GM18507 (cell line): Measurements from ENCODE around the gene DNAJB6.
"Not testable (repeated sequence)": the region's sequence is repeated elsewhere in the genome, so short reads cannot be mapped to it uniquely, and the experiment has no call there.

Experiments
- DNase-seq: peaks from one replicate; pipeline ENCODE4 v3.0.0; 2011; ENCODE audit warnings: low read depth; ENCODE audit not compliant: insufficient read length; ENCODE audit errors: extremely low spot score
- FAIRE-seq: peaks from 2 replicates; lab custom pipeline; 2011; peaks lifted over from hg19 to GRCh38; lab: Jason Lieb, UNC

The DNAJB6 gene

DNA sequence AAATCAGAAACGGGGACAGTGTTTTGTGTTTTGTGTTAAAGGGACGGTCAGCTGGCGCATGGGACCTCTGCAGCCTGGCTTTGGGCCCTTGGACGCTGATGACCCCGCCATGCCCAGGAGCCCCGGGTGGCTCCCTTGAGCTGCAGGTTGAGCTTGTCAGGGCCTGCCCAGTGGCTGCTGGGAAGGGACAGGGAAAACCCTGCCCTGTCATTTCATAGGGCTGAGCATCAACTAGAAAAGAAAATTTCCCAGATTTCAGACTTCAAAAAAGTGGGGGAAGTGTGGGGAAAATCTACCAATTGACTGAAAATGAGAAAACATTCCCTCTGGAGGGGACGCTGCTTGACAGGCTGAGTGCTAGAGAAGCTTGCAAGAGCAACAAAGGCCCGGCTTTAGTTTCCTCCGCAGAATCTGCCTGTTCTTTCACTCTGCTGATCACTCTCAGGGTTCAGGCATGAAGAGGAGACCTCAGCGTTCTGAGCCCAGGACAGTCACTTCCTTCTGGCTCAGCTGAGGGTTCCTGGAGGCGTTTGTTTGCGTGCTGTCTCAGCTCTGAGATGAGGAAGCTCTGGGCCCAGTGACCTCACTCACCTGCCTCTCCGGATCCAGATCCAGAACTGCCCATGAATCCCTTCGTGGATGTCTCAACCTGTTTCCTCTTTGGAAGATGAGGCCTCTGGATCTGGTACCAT lies 18.6 kb upstream of the DNAJB6 start:
- no peak for DNase-seq
- FAIRE-seq, result no peak

GRCh38 chr7:157320608-157320980 lies 16.2 kb upstream of the DNAJB6 start:
- no peak for DNase-seq
- FAIRE-seq, result no peak

DNA sequence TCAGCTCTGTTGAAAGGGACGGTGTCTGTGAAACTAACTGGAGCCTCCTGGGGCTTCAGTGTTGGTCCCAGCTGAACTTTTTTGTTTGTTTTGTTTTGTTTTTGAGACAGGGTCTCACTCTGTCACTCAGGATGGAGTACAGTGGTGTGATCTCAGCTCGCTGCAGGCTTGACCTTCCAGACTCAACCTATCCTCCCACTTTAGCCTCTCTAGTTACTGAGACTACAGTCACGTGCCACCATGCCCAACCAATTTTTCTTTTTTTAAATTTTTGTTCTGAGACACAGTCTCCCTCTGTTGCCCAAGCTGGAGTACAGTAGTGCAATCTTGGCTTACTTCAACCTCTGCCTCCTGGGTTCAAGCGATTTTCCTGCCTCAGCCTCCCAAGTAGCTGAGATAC lies 13.4 kb upstream of the DNAJB6 start:
- FAIRE-seq, result no peak
- no peak for DNase-seq

DNA sequence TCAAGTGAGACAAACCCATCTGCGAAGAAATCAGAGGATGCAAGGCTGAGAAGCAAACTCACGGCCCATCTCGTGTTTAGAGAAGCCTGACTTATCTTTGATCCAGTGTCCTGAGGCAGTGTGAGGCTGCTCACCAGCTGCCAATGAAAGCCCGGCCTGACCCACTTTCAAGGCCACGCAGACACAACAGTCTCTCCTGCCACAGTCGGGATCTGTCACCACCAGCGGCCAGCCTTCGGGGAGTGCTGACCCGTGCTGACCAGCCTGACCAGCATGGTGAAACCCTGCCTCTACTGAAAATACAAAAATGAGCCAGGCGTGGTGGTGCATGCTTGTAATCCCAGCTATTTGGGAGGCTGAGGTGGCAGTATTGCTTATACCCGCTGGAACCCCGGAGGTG lies 7.4 kb upstream of the DNAJB6 start:
- no peak for FAIRE-seq

GRCh38 chr7:157330567-157330966 lies 6.2 kb upstream of the DNAJB6 start:
- not testable (repeated sequence) for DNase-seq, FAIRE-seq

More for the DNA sequence above, 7.4 kb upstream of the DNAJB6 start:
- DNase-seq, result no peak

DNA sequence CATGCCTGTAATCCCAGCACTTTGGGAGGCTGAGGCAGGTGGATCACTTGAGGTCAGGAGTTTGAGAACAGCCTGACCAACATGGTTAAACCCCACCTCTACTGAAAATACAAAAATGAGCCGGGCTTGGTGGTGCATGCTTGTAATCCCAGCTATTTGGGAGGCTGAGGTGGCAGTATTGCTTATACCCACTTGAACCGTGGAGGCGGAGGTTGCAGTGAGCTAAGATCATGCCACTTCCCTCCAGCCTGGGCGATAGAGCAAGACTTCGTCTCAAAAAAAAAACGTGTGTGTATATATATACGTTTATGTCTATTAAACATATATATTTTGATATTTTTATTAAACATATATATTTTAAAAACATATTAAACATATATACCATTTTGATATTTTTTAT lies 5.8 kb upstream of the DNAJB6 start:
- DNase-seq, FAIRE-seq: not testable (repeated sequence)

- DNase-seq (no peak), FAIRE-seq (no peak)
Observed at GRCh38 chr7:157335236-157335635, 1.6 kb upstream of the DNAJB6 start.

GRCh38 chr7:157335991-157336382 lies 817 bp upstream of the DNAJB6 start:
- FAIRE-seq (no peak), DNase-seq (no peak)

DNA sequence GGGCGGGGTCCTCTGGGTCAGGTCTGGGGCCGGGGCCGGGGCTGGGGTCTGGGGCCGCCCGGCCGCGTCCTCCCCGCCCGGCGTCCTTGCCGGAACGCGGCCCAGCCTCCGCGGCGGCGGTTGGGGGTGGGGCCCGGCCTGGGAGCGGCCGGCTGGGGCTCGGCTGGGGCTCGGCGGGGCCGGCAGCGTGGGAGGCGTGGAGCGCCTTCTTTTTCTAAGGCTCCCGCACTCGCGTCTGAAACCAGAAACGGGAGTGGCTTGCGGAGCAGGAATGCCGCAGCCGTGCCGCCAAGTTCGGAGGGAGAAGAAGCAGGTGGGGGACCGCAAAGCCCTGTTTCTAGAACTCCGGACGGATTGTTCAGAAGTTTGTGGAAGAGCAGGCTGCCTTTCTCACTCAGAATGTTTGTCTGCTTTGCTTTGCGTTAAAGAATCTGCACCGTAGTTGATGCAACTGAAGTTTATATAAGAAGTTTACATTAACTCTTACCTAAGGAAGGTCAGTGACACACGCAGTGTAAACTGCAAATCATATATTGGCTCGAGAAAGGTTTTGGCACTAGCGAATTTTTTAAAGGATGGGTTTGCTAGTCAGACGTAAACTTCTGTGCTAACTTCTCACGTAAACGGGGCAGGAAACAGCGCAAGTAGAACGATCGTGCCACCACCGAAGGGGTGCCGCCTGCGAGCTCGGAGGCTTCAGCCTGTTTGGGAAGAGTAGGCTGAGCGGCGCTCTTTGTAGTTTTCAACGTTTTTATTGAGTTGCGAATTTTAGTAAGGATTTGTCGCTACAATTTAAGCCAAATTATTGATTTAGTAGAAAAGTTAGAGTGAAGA lies 729 bp downstream of the DNAJB6 start:
- FAIRE-seq (peak; percentile 66), DNase-seq (no peak)

- FAIRE-seq, result peak; percentile 93
Observed at GRCh38 chr7:157339777-157340677, 3.2 kb downstream of the DNAJB6 start.

DNA sequence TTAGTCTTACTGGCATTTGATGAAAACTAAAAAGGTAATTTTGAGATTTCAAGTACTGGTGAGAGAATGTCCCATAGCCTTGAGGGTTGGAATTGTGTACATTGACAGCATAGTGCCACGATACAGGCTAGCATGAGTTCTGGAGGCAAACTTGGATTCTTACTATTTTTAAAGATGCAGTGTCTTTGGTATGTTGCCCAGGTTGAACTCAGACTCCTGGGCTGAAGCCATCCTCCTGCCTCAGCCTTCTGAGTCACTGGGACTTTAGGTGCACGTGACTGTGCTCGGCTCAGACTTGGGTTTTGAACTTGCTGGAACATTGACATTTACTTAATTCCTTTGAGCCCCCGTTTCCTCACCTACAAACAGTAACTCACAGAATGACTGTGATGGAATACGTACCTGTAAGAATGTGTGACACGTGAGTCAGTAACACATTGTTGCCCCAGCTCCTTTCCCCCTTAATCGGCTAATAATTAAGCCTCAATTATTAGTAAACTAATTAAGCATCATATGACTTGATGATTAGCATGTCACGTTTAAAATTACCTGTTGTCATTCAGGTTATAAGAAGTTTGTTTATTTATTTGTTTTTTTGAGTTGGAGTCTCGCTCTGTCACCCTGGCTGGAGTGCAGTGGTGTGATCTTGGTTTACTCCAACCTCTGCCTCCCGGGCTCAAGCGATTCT lies 10.6 kb downstream of the DNAJB6 start:
- FAIRE-seq (no peak), DNase-seq (no peak)

More at GRCh38 chr7:157339777-157340677, 3.2 kb downstream of the DNAJB6 start:
- no peak for DNase-seq

DNA sequence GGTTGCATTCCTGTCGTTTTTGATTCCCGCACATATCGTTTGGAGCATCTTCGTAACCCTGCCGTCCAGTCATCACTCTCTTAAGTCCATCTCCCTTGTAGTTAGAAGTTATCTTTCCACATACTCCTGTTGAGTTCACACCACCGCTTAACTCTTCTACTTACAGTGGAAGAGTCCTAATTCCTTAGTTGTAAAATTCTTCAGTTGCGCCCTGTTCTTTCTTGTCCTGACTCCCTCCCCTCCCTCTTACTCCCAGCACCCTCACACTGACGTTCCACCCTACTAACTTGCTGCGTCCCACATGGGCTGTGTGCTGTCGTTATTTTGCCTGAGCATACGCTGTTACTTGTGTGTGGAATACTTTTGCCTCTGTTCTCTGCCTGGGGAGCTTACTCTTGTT lies 11.7 kb downstream of the DNAJB6 start:
- no peak for FAIRE-seq
- DNase-seq, result no peak

GRCh38 chr7:157352516-157352915 lies 15.7 kb downstream of the DNAJB6 start:
- DNase-seq (no peak), FAIRE-seq (peak; percentile 21)

GRCh38 chr7:157355784-157356511 lies 19.1 kb downstream of the DNAJB6 start:
- DNase-seq (no peak), FAIRE-seq (no peak)

DNA sequence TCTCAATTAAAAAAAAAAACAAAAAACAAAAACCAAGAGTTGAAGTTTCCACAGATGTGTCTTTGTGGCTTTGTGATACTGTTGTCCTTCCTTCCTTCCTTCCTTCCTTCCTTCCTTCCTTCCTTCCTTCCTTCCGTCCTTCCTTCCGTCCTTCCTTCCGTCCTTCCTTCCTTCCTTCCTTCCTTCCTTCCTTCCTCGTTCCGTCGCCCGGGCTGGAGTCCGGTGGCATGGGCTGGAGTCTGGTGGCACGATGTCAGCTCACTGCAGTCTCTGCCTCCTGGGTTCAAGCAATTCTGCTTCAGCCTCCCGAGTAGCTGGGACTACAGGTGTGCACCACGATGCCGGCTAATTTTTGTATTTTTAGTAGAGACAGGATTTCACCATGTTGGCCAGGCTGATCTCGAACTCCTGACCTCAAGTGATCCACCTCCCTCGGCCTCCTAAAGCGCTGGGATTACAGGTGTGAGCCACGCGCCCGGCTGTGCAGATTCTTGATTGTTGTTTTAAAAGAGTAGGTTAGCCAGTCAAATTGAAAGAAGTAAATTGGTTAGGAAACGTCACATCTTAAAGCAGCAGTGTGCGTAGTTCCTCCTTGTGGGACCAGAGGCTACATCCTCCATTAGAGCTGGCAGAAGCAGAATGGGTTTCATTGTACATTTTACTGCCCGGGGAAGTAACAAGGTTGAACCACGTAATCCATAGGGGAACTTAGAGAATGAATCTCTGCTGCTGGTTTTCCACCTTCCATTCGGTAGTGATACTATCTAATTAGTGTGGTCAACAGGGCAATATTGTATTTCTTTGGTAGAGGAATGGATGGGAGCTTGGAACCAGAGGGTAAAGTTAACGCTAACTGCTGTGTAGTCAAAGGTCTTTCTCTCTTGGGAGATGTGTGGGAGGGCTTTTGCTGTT lies 20.6 kb downstream of the DNAJB6 start:
- DNase-seq, result peak; percentile 60
- FAIRE-seq, result peak; percentile 86

DNA sequence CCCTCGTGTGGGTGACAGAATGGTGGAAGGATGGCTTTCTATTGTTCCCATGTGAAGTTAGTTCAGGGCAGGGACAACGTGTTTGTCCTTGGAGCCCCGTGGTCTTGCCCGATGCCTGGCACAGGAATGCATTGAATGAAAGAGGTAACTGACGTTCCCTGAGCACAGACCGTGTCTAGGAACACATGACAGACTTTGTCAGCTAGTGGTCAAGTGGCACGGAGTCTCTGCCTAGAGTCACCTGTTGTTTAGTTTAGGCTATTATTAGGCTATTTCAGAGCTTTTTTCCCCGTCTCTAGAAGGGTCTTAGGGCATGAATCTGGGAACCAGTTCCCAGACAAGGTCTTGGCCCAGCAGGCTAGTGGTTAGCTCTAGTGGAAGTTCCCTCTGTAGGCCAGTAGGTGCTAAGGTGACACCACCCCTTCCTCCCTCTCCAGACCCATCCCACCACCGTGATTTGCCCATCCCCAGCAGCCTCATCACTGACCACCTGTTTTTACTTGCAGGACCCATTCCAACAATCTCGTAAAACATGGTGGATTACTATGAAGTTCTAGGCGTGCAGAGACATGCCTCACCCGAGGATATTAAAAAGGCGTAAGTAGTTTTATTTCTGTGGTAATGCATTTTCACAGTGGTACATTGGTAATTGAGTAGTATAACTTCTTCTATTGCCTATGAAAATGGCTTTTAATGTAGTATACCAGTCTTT lies 21.4 kb downstream of the DNAJB6 start:
- DNase-seq, result no peak
- no peak for FAIRE-seq

GRCh38 chr7:157358753-157359096 lies 21.9 kb downstream of the DNAJB6 start:
- DNase-seq (no peak), FAIRE-seq (no peak)
